HCT116 (cell line): ENCODE data around the gene GPR32. TPM values are rescaled to one million over a fixed set of nuclear protein-coding genes. Genes with fewer than 3 reads are reported as not detected.
"Not testable (repeated sequence)": the region's sequence is repeated elsewhere in the genome, so short reads cannot be mapped to it uniquely, and the experiment has no call there.

ENCODE experiments used
- ATAC-seq: fragments of 200-7000 bp; cut with Tn5 transposase; 2 replicates; pipeline ENCODE4 v1.9.1; 2020; ENCODE audit warnings: mild to moderate bottlenecking, moderate library complexity
- BruUV-seq: library from RNA; stranded (reverse); fragments of 400-500 nt; replicated peaks from 2 replicates; lab custom pipeline; 2021; lab: Mats Ljungman, UMichigan
- CTCF ChIA-PET: fragments of 300-600 bp; sonication (Branson Sonifier 250); formaldehyde crosslinking; loops from one replicate; lab custom pipeline; 2021; ENCODE audit warnings: antibody characterized with exemption; lab: Charles Lee
- POLR2A ChIA-PET: fragments of 300-600, 350-600 bp; sonication (Branson Sonifier 250); formaldehyde crosslinking; loops from one replicate; lab custom pipeline; 2021; ENCODE audit warnings: antibody characterized with exemption; lab: Charles Lee
- RAD21 ChIA-PET, 2 experiments: fragments of 300-600 bp; sonication (Branson Sonifier 250); formaldehyde crosslinking; loops; one replicate each; lab custom pipeline; 2023; ENCODE audit warnings: low total read pairs in 2 of 2; ENCODE audit not compliant: uncharacterized antibody in 2 of 2, unreplicated experiment in 2 of 2, low non-redundant PET in 1 of 2; lab: Charles Lee
- DNase-seq: peaks from one replicate; pipeline ENCODE4 v3.0.0-alpha.2; 2010; ENCODE audit warnings: low read depth, low spot score
- H2AFZ ChIP-seq: fragments of 200-600 bp; shearing (Covaris generic), sonication (generic); 2 replicates; pipeline ENCODE4 v1.6.1; 2017; ENCODE audit warnings: low read depth, mixed run types, mixed read lengths, antibody characterized with exemption, low read length; ENCODE audit not compliant: poor library complexity, severe bottlenecking
- H3K27ac ChIP-seq: 2 replicates; pipeline ENCODE4 v1.5.1; 2012; ENCODE audit warnings: low read depth, low read length
- H3K27me3 ChIP-seq: fragments of 200-600 bp; sonication (generic); 2 replicates; pipeline ENCODE4 v1.6.1; 2016; ENCODE audit warnings: mixed run types, low read length, mixed read lengths; ENCODE audit not compliant: insufficient read depth
- H3K36me3 ChIP-seq, 2 experiments: fragments of 200-500 bp in 1 of 2; fragments of 200-600 bp in 1 of 2; sonication (Bioruptor generic) in 1 of 2; sonication (generic) in 1 of 2; 2 replicates each; pipeline versions ENCODE4 v1.5.1 to v1.6.1; 2014 to 2016; ENCODE audit warnings: low read length in 2 of 2, inconsistent platforms in 1 of 2, mixed read lengths in 1 of 2, mixed run types in 1 of 2; ENCODE audit not compliant: insufficient read depth in 2 of 2, control insufficient read depth in 1 of 2
- H3K4me1 ChIP-seq, 2 experiments: fragments of 200-600 bp in 1 of 2; sonication (generic) in 1 of 2; 2 replicates each; pipeline versions ENCODE4 v1.5.1 to v1.6.1; 2012 to 2017; ENCODE audit warnings: low read length in 2 of 2, inconsistent platforms in 1 of 2, mild to moderate bottlenecking in 1 of 2, mixed read lengths in 1 of 2, mixed run types in 1 of 2, moderate library complexity in 1 of 2; ENCODE audit not compliant: insufficient read depth in 2 of 2, control insufficient read depth in 1 of 2
- H3K4me2 ChIP-seq: fragments of 200-600 bp; sonication (generic); 2 replicates; pipeline ENCODE4 v1.6.1; 2017; ENCODE audit warnings: mixed run types, low read length, mixed read lengths
- H3K4me3 ChIP-seq, 2 experiments: fragments of 200-600 bp in 1 of 2; sonication (generic) in 1 of 2; replicated peaks in 1 of 2; 2 replicates each; pipeline ENCODE4 v1.5.1; 2011 to 2016; ENCODE audit warnings: low read length in 2 of 2, control low read depth in 1 of 2, low read depth in 1 of 2, mild to moderate bottlenecking in 1 of 2, mixed read lengths in 1 of 2, mixed run types in 1 of 2
- H3K79me2 ChIP-seq: fragments of 200-600 bp; sonication (generic); 2 replicates; pipeline ENCODE4 v1.6.1; 2017; ENCODE audit warnings: mild to moderate bottlenecking, mixed run types, low read length, moderate library complexity, mixed read lengths; ENCODE audit not compliant: insufficient read depth
- H3K9ac ChIP-seq: fragments of 200-600 bp; sonication (generic); 2 replicates; pipeline ENCODE4 v1.6.1; 2016; ENCODE audit warnings: low read length, mixed read lengths
- H3K9me2 ChIP-seq: fragments of 200-600 bp; sonication (generic), shearing (Covaris generic); 2 replicates; pipeline ENCODE4 v1.6.1; 2017; ENCODE audit warnings: mixed run types, mild to moderate bottlenecking, moderate library complexity; ENCODE audit not compliant: insufficient read depth
- H3K9me3 ChIP-seq, 2 experiments: fragments of 200-500 bp in 1 of 2; fragments of 200-600 bp in 1 of 2; sonication (Bioruptor generic) in 1 of 2; sonication (generic) in 1 of 2; 2 replicates each; pipeline ENCODE4 v1.6.1; 2014 to 2017; ENCODE audit warnings: low read length in 2 of 2, mixed read lengths in 2 of 2, inconsistent platforms in 1 of 2, low read depth in 1 of 2, mild to moderate bottlenecking in 1 of 2, mixed run types in 1 of 2, moderate library complexity in 1 of 2; ENCODE audit not compliant: control insufficient read depth in 1 of 2, insufficient read depth in 1 of 2
- H4K20me1 ChIP-seq: fragments of 200-600 bp; sonication (generic), shearing (Covaris generic); 2 replicates; pipeline ENCODE4 v1.6.1; 2017; ENCODE audit warnings: mixed run types, mild to moderate bottlenecking, moderate library complexity; ENCODE audit not compliant: insufficient read depth
- ATF3 ChIP-seq: IDR thresholded peaks from 2 replicates; pipeline ENCODE4 v1.6.1; 2012
- EGR1 ChIP-seq: IDR thresholded peaks from 2 replicates; pipeline ENCODE4 v1.6.1; 2012; ENCODE audit warnings: low read depth
- EZH2 ChIP-seq: fragments of 200-600 bp; sonication (generic); IDR thresholded peaks from 2 replicates; pipeline ENCODE4 v1.6.1; 2017; ENCODE audit warnings: antibody characterized with exemption, mixed run types
- JUND ChIP-seq: IDR thresholded peaks from 2 replicates; pipeline ENCODE4 v1.6.1; 2012
- MAX ChIP-seq: IDR thresholded peaks from 2 replicates; pipeline ENCODE4 v1.6.1; 2012
- RAD21 ChIP-seq: IDR thresholded peaks from 2 replicates; pipeline ENCODE4 v1.6.1; 2012; ENCODE audit warnings: low read depth, mild to moderate bottlenecking
- REST ChIP-seq: IDR thresholded peaks from 2 replicates; pipeline ENCODE4 v1.6.1; 2012; ENCODE audit warnings: low read depth
- SP1 ChIP-seq: IDR thresholded peaks from 2 replicates; pipeline ENCODE4 v1.6.1; 2012; ENCODE audit warnings: low read depth
- YY1 ChIP-seq: IDR thresholded peaks from 2 replicates; pipeline ENCODE4 v1.6.1; 2011; ENCODE audit warnings: low read length, low read depth, moderate library complexity, mild to moderate bottlenecking; ENCODE audit not compliant: insufficient replicate concordance; ENCODE audit errors: extremely low read depth
- ZNF274 ChIP-seq: fragments of 200-500 bp; sonication (Bioruptor generic); IDR thresholded peaks from 2 replicates; pipeline ENCODE4 v1.6.1; 2014; ENCODE audit warnings: mild to moderate bottlenecking, low read depth, low read length, inconsistent platforms
- intact Hi-C: fragments of 100-400 bp; cut with micrococcal nuclease; formaldehyde crosslinking; loops from 2 replicates; pipeline ENCODE4 v1.10.0; 2022
- total RNA-seq: library from RNA; stranded (reverse); gene quantifications from one replicate; pipeline ENCODE4 v1.2.1, GENCODE V29; 2021; ENCODE audit not compliant: unreplicated experiment

Gene GPR32
- total RNA-seq, 1 experiment from 2014 or later = not detected

- POLR2A ChIA-PET = interaction anchor here (0.7 kb wide), 1 partner anchor 45 kb away, joined by 5 read pairs; no protein-coding TSS in a partner anchor
- H3K9ac ChIP-seq, H4K20me1 ChIP-seq, H3K9me2 ChIP-seq, H2AFZ ChIP-seq, H3K27me3 ChIP-seq, H3K79me2 ChIP-seq, DNase-seq, ATAC-seq, CTCF ChIA-PET, RAD21 ChIA-PET, H3K4me2 ChIP-seq, BruUV-seq, H3K27ac ChIP-seq, H3K9me3 ChIP-seq, H3K4me3 ChIP-seq, intact Hi-C loops, H3K36me3 ChIP-seq: not testable (repeated sequence)
- H3K4me1 ChIP-seq = peaks cover 0 to 11% of the 10 kb centered on the region in 2 experiments; a peak in 1 of 4 replicates
Observed at GRCh38 chr19:50761501-50761900, 8.8 kb upstream of the GPR32 start.

- H3K27ac ChIP-seq, CTCF ChIA-PET, BruUV-seq, H3K27me3 ChIP-seq, H3K79me2 ChIP-seq, intact Hi-C loops, H3K9me2 ChIP-seq, H2AFZ ChIP-seq, H3K4me2 ChIP-seq, DNase-seq, H3K36me3 ChIP-seq, H3K4me3 ChIP-seq, H3K9me3 ChIP-seq, H3K9ac ChIP-seq, H4K20me1 ChIP-seq, RAD21 ChIA-PET, ATAC-seq: not testable (repeated sequence)
- POLR2A ChIA-PET = interaction anchor here (0.9 kb wide), 1 partner anchor 41 kb away, joined by 3 read pairs; no protein-coding TSS in a partner anchor
- H3K4me1 ChIP-seq = peaks cover 0 to 17% of the 10 kb centered on the region in 2 experiments; a peak in 2 of 4 replicates
Observed at GRCh38 chr19:50763521-50763920, 6.7 kb upstream of the GPR32 start.

GRCh38 chr19:50764409-50764808, 5.9 kb upstream of the GPR32 start:
- Histone ChIP-seq H3K4me1 (peaks cover 0 to 17% of the 10 kb centered on the region in 2 experiments; a peak in 2 of 4 replicates), H3K9me3 (no peaks in the 10 kb centered on the region), H3K27ac (no peak overlapping the region), H3K79me2 (no peaks in the 10 kb centered on the region), H2AFZ (no peak overlapping the region), H4K20me1 (no peaks in the 10 kb centered on the region), H3K9ac (no peak overlapping the region)
- ChIA-PET CTCF (no interaction called here), RAD21 (no interaction called here)
- ATAC-seq = no peak
- no TSS peak for BruUV-seq
- intact Hi-C loops = no loop called here
- TF ChIP-seq YY1 (no peak), MAX (no peak), EZH2 (no peak), RAD21 (no peak), SP1 (no peak), JUND (no peak), EGR1 (no peak), ZNF274 (no peak), REST (no peak), ATF3 (no peak)
- TF ChIP-seq, all 23 proteins: peak for 0
- H3K27me3 ChIP-seq = no peaks in the 10 kb centered on the region
- no peaks in the 10 kb centered on the region for H3K9me2 ChIP-seq
- H3K36me3 ChIP-seq = no peaks in the 10 kb centered on the region
- no peak overlapping the region for H3K4me3 ChIP-seq
- no peak for DNase-seq
- POLR2A ChIA-PET = interaction anchor here (0.9 kb wide), 1 partner anchor 40 kb away, joined by 3 read pairs; no protein-coding TSS in a partner anchor
- no peak overlapping the region for H3K4me2 ChIP-seq
